NK-92 (cell line): ENCODE results near the gene PLEKHB1.
A peak's percentile ranks its signal among the peaks of the same experiment; 100 is the strongest.

Source experiments
- DNase-seq: peaks from one replicate; lab custom pipeline; 2025; ENCODE audit not compliant: unreplicated experiment; lab: John Stamatoyannopoulos, UW

The PLEKHB1 gene

GRCh38 chr11:73647459-73648100, 1.2 kb downstream of the PLEKHB1 start:
- peak; percentile 66 for DNase-seq

DNA sequence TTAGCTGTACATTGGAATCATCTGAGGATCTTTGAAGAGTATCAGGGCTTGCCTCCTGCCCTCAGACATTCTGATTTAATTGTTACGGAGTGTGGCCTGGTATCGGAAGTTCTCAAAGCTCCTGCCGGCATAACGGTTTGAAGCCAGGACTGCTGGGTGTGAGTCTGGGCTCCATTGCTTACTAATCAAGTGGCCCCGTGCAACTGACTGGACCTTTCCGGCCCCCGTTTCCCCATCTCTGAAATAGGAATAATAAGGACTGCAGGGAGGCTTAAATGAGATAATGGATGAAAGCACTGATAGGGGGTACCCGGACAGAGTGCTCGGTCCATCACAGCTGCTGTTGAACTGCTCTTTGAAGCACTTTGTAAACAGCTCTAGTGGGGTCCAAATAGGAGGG, 1.7 kb downstream of the PLEKHB1 start:
- no peak for DNase-seq

GRCh38 chr11:73648571-73649046, 2.2 kb downstream of the PLEKHB1 start:
- DNase-seq = no peak

DNA sequence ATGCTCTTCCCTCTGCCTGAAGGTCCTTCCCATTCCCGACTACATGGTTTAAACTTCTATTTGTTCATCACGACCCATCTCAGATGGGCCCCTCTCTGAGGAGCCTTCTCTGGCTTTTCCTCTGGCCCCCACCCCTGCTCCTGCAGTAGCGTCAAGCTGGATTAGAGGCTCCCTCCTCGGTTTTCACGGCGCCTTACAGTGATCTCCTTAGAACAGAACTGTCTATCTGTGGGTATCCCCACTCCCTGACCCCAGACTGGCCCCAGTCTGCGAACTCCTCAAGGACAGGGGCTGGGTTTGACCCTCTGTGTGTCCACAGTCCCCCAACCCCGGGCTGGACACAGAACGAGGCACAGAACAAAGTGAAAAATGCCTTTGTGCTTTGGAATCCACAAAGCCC, 2.8 kb downstream of the PLEKHB1 start:
- no peak for DNase-seq

GRCh38 chr11:73650400-73650799, 4.0 kb downstream of the PLEKHB1 start:
- no peak for DNase-seq

GRCh38 chr11:73651252-73651651, 4.9 kb downstream of the PLEKHB1 start:
- DNase-seq = no peak

DNA sequence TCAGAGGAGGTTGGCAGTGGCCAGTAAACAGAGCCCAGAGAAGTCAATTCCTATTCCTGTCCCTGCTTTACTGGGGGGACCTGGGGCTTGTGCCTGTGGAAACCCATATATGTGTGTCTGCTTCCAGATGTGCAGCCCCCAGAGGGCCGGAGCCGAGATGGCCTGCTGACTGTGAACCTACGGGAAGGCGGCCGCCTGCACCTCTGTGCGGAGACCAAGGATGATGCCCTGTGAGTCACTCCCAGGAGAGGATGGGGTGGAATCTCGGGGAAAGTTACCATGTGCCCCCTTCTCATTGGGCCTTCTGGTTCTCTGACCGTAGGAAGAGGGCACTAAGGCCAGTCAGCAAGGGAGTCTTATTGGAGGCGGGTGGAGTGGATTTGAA, 5.3 kb downstream of the PLEKHB1 start:
- DNase-seq = no peak

- no peak for DNase-seq
These were observed 5.8 kb downstream of the PLEKHB1 start for GRCh38 chr11:73652046-73652730.

DNA sequence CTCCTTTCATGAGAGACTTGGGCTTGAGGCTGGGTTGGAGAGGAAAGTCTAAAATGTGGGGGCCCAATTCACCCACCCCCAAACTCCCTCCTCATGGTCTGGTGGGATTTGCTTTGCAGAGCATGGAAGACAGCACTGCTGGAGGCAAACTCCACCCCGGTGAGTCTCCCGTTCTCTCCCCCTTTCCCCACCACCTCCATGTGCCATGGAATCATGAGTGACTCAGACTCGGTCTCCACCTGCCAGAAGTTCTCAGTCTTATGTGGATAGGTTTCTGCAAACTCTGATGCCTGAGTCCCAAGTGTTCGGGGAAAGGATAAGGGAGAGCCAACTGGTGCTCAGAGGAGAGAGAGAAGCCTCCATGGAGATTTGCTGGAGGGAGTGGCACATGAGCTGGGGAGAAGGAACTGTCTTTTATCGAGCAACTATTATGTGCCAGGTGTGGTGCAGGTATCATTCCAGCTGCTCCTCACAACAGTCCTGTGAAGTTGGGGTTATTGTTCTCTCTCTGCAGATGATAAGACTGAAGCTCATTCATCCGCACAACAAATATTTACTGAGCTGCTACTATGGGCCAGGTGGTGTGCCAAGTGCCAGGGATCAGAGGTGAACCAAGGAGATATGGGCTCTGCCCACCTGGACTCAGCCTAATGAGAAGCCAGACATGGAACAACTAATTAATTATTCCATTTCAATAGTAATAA, 6.6 kb downstream of the PLEKHB1 start:
- DNase-seq = no peak

DNA sequence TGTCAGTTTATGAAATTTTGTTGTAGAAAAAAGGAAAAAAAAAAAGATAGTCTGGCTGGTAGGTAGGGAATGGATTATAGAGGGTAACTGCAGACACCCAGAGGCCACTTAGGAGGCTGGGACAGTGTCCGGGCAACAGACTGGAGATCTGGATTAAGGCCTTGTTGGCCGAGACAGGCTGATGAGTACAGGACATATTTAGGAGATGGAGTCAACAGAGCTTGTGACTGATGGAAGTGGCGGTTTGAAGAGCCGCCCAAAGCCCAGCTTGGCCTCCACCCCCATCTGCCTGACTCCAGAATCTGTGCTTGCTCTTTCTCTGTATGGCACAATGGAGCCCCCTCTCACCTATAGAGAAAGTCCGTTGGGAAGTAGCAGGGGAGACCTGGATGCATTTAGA, 7.6 kb downstream of the PLEKHB1 start:
- no peak for DNase-seq

DNA sequence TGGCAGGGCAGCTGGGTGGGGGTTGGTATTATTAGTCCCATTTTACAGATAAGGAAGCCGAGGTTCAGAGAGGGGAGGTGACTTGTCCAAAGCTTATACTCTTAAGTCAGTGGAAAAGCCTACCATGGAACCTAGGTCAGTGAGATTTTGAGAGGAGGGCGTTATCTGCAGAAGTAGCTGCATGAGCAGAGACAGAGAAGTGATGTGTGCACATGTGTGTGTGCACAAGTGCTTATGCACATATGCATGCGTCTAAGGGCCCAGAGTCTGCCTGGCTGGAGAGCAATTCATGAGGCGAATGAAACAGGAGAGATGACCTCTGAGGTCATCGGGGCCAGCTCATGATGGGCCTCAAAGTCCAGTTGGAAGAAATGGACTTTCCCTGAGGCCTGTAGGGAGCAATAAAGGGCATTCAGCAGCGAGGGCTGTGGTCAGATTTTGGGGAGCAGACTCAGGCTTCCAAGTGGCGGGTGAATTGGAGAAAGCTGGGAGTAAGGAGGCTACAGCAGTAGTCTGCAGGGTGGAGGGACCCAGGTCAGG, 8.2 kb downstream of the PLEKHB1 start:
- DNase-seq = no peak

DNA sequence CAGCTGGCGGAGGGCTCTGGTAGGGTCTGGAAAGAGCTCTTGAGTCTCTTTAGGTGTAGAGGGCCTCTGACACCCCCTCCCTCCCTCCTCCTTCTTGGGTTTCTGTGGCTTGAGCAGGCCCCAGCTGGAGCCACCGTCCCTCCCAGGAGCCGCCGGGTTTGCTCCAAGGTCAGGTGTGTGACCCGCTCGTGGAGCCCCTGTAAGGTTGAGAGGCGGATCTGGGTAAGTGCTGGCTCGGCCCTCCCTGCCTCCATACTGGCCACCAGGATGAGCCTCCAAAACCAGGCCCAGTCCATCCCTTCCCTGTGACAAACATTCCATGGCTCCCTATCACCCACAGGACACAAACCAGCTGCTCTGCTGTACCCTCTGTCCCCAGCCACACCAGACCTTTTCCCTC, 9.3 kb downstream of the PLEKHB1 start:
- no peak for DNase-seq

DNA sequence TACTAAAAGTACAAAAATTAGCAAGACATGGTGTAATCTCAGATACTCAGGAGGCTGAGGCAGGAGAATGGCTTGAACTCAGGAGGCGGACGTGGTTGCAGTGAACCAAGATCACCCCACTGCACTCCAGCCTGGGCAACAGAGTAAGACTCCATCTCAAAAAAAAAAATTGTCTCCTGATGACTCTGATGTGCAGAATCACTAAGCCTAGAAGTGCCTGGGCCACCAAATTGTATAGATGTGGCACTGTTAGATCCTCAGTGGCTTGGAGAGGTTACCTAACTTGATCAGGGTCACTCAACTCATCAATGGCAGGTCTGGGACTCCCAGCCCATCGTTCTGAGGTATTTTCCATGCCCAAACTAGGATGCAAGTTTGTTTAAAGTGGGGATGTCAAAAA, 10.6 kb downstream of the PLEKHB1 start:
- DNase-seq = no peak

GRCh38 chr11:73659961-73660360, 13.6 kb downstream of the PLEKHB1 start:
- DNase-seq = no peak

DNA sequence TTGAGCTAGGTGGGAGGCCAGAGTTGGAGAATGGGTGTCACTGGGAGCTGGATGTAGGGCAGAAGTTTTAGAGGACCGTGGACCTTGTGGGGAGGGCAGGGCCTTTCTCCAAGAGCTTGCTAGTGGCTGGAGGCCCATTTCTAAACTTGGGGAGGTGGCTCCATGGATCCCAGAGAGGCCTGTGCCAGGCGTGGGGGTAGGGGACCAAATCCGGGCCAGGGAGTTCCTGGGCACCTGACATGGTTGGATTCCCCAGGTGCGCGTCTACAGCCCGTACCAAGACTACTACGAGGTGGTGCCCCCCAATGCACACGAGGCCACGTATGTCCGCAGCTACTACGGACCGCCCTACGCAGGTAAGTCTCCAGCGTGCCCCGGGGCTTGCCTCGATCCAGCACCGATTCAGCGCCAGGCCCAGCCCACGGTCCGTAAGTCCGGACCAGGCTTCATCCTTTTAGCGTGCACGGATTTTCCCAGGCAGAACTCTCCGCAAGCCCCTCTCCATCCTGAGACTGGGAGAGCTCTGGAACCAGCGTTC, 14.2 kb downstream of the PLEKHB1 start:
- DNase-seq = no peak

DNA sequence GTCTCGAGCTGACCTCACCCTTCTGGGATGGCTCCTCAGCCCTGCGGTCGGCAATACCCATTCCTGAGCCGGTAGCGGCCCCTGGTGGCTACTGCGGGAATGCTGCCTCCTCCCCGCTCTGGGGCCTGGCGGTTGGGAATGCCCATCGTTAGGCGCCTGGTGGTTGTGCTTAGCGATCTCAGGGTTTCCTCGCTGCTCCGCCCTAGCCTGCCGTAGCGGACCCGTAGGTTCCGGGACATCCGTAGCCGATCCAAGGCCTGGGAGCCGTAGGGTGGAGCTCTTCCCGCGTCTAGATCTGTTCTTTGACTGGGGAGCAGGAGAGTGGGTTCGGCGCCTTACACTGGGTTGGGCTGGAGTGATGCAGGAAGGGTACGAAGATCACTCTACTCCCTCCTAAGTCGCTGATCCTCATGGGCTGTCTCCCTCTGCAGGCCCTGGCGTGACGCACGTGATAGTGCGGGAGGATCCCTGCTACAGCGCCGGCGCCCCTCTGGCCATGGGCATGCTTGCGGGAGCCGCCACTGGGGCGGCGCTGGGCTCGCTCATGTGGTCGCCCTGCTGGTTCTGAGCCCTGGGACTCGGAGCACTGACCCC, 14.8 kb downstream of the PLEKHB1 start:
- DNase-seq = no peak

- DNase-seq = no peak
These were observed 16.2 kb downstream of the PLEKHB1 start for GRCh38 chr11:73662445-73663157.

DNA sequence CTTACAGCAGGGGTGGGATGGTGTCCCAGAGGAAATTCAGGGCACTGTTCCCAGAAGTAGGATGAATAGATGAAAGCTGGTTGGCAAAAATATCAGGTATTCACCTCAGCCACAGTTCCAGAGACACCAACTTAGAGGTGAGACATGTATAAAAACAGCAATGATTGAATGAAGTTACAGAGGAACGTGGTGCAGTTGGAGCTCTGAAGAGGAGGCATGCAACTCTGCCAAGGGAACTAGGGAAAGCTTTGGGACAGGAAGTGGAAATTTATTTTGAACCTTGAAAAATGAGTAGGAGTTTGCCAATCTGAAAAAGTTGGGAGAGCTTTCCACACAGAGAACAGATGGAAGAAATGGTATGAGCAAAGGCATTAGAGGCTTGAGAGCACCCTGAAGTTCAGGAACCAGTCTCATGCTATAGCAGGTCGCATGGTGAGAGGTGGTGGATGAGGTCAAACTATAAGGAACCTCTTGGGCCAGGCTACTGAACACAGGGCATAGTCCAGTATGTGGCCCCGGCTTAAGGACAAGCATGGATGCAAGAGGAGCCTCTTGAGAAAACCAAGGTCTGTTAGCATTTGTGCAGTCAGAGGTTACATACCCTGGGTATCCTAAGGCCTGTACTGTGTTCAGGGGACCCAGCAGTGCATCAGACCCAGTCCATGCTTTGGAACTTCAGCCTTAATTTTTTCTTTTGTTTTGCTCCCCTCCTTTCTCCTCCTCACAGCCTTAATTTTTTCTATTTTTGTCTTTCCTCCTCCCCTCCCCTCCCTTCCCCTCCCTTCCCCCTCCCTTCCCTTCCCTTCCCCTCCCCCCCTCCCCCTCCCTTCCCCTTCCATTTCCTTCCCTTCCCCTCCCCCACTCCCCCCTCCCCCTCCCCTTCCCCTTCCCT, 17.5 kb downstream of the PLEKHB1 start:
- DNase-seq = no peak

- no peak for DNase-seq
These were observed 18.5 kb downstream of the PLEKHB1 start for GRCh38 chr11:73664877-73665276.

- DNase-seq = no peak
These were observed 21.5 kb downstream of the PLEKHB1 start for GRCh38 chr11:73667891-73668290.
